Measurements from ENCODE around the gene ATOSB.

GRCh38 chr9:35104586-35104985 lies 11.1 kb downstream of the ATOSB start:
- no peak for TF ChIP-seq CTCF (IDR thresholded peaks at IDR 0.05)
- TF ChIP-seq POLR2A (IDR thresholded peaks at IDR 0.05), result no peak
